WTC11 (cell line): ENCODE measurements around the gene ATP13A2. TPM values are rescaled to one million over a fixed set of nuclear protein-coding genes. Genes with fewer than 3 reads are reported as not detected.
A peak's percentile ranks its signal among the peaks of the same experiment; 100 is the strongest.

Experiments used
- ATAC-seq: fragments of 200-7000 bp; cut with Tn5 transposase; 2 replicates; pipeline ENCODE4 v1.10.0; 2021; ENCODE audit warnings: mild to moderate bottlenecking, moderate library complexity
- CTCF ChIA-PET: fragments of 300-600 bp; sonication (Branson Sonifier 250); formaldehyde crosslinking; loops from one replicate; lab custom pipeline; 2021; ENCODE audit warnings: antibody characterized with exemption; lab: Charles Lee
- POLR2A ChIA-PET: fragments of 350-600 bp; sonication (Branson Sonifier 250); formaldehyde crosslinking; loops from one replicate; lab custom pipeline; 2021; ENCODE audit warnings: antibody characterized with exemption; lab: Charles Lee
- DNase-seq: peaks from one replicate; pipeline ENCODE4 v3.0.0; 2021; ENCODE audit warnings: low spot score
- H3K27ac Mint-ChIP-seq: 2 replicates; pipeline ENCODE4 v1.8.0; 2021; ENCODE audit warnings: mixed read lengths
- H3K27me3 Mint-ChIP-seq: 2 replicates; pipeline ENCODE4 v1.8.0; 2021; ENCODE audit warnings: low read depth, mild to moderate bottlenecking, moderate library complexity, mixed read lengths
- H3K36me3 Mint-ChIP-seq: 2 replicates; pipeline ENCODE4 v1.8.0; 2021; ENCODE audit warnings: mixed read lengths
- H3K4me1 Mint-ChIP-seq: 2 replicates; pipeline ENCODE4 v1.8.0; 2022; ENCODE audit warnings: mixed read lengths
- H3K4me3 Mint-ChIP-seq: 2 replicates; pipeline ENCODE4 v1.8.0; 2021; ENCODE audit warnings: mild to moderate bottlenecking, moderate library complexity, mixed read lengths
- H3K9me3 Mint-ChIP-seq: 2 replicates; pipeline ENCODE4 v1.8.0; 2021; ENCODE audit warnings: mixed read lengths
- AFF4 ChIP-seq: sonication (generic); formaldehyde crosslinking; IDR thresholded peaks from 2 replicates; pipeline ENCODE4 v1.8.1; 2023; ENCODE audit warnings: mild to moderate bottlenecking, missing genetic modification reagents, borderline replicate concordance
- CDX4 ChIP-seq: fragments of 250-450 bp; sonication (Bioruptor Pico); IDR thresholded peaks from 2 replicates; pipeline ENCODE4 v1.9.0; 2021; ENCODE audit warnings: moderate library complexity, mild to moderate bottlenecking, inconsistent platforms, borderline replicate concordance
- E2F1 ChIP-seq: sonication (generic); formaldehyde crosslinking; IDR thresholded peaks from 2 replicates; pipeline ENCODE4 v1.8.0; 2022; ENCODE audit warnings: mild to moderate bottlenecking, missing genetic modification reagents
- FOXK1 ChIP-seq: sonication (generic); formaldehyde crosslinking; IDR thresholded peaks from 2 replicates; pipeline ENCODE4 v1.8.0; 2022; ENCODE audit warnings: mild to moderate bottlenecking, moderate library complexity, missing genetic modification reagents
- FOXP1 ChIP-seq: sonication (generic); formaldehyde crosslinking; IDR thresholded peaks from 2 replicates; pipeline ENCODE4 v1.8.0; 2022; ENCODE audit warnings: missing genetic modification reagents, mild to moderate bottlenecking, moderate library complexity, borderline replicate concordance
- IRF1 ChIP-seq: sonication (generic); formaldehyde crosslinking; IDR thresholded peaks from 2 replicates; pipeline ENCODE4 v1.8.0; 2023; ENCODE audit warnings: missing genetic modification reagents
- IRF2 ChIP-seq: sonication (generic); formaldehyde crosslinking; IDR thresholded peaks from 2 replicates; pipeline ENCODE4 v1.8.0; 2022; ENCODE audit warnings: low read depth, missing genetic modification reagents, borderline replicate concordance
- PRDM15 ChIP-seq: sonication (generic); formaldehyde crosslinking; IDR thresholded peaks from 2 replicates; pipeline ENCODE4 v1.8.0; 2022; ENCODE audit warnings: missing genetic modification reagents
- RELA ChIP-seq: sonication (generic); formaldehyde crosslinking; IDR thresholded peaks from 2 replicates; pipeline ENCODE4 v1.8.1; 2022; ENCODE audit warnings: missing genetic modification reagents, mild to moderate bottlenecking, borderline replicate concordance
- SP1 ChIP-seq: sonication (generic); formaldehyde crosslinking; conservative IDR thresholded peaks from 2 replicates; pipeline ENCODE4 v1.8.1; 2022; ENCODE audit warnings: missing genetic modification reagents
- TCF7 ChIP-seq: sonication (generic); formaldehyde crosslinking; IDR thresholded peaks from 2 replicates; pipeline ENCODE4 v1.8.0; 2022; ENCODE audit warnings: mild to moderate bottlenecking, low read depth, missing genetic modification reagents, moderate library complexity
- TEAD1 ChIP-seq: sonication (generic); formaldehyde crosslinking; IDR thresholded peaks from 2 replicates; pipeline ENCODE4 v1.8.0; 2022; ENCODE audit warnings: mild to moderate bottlenecking, missing genetic modification reagents
- TEAD4 ChIP-seq: sonication (generic); formaldehyde crosslinking; IDR thresholded peaks from 2 replicates; pipeline ENCODE4 v1.8.0; 2022; ENCODE audit warnings: mild to moderate bottlenecking, missing genetic modification reagents
- USF1 ChIP-seq: sonication (generic); formaldehyde crosslinking; IDR thresholded peaks from 2 replicates; pipeline ENCODE4 v1.8.0; 2022; ENCODE audit warnings: mild to moderate bottlenecking, missing genetic modification reagents
- USF2 ChIP-seq: sonication (generic); formaldehyde crosslinking; IDR thresholded peaks from 2 replicates; pipeline ENCODE4 v1.8.1; 2023; ENCODE audit warnings: mild to moderate bottlenecking, missing genetic modification reagents, moderate library complexity
- ZNF138 ChIP-seq: sonication (generic); formaldehyde crosslinking; conservative IDR thresholded peaks from 2 replicates; pipeline ENCODE4 v1.8.1; 2022; ENCODE audit warnings: mild to moderate bottlenecking, moderate library complexity, missing genetic modification reagents
- ZNF263 ChIP-seq: sonication (generic); formaldehyde crosslinking; IDR thresholded peaks from 2 replicates; pipeline ENCODE4 v1.8.1; 2022; ENCODE audit warnings: low read depth, mild to moderate bottlenecking, moderate library complexity, missing genetic modification reagents
- ZNF317 ChIP-seq: sonication (generic); formaldehyde crosslinking; IDR thresholded peaks from 2 replicates; pipeline ENCODE4 v1.8.1; 2023; ENCODE audit warnings: low read depth, mild to moderate bottlenecking, moderate library complexity, missing genetic modification reagents, borderline replicate concordance
- ZNF396 ChIP-seq: fragments of 250-450 bp; sonication (Bioruptor Pico); IDR thresholded peaks from 2 replicates; pipeline ENCODE4 v1.8.0; 2021; ENCODE audit warnings: mild to moderate bottlenecking, moderate library complexity, borderline replicate concordance
- ZNF423 ChIP-seq: fragments of 250-450 bp; sonication (Bioruptor Pico); IDR thresholded peaks from 2 replicates; pipeline ENCODE4 v2.1.2; 2022; ENCODE audit warnings: mild to moderate bottlenecking, moderate library complexity
- total RNA-seq: library from RNA; stranded (reverse); gene quantifications from 3 replicates; pipeline ENCODE4 v1.2.3, GENCODE V29; 2021

ATP13A2 gene
- total RNA-seq, 1 experiment from 2014 or later: 95.9 TPM

GRCh38 chr1:17013491-17014320, 2.0 kb upstream of the ATP13A2 start (continued):
- TF ChIP-seq IRF1 (CRISPR knock-in tag): no peak
- TF ChIP-seq FOXP1: no peak
- no peak for TF ChIP-seq SP1 (CRISPR knock-in tag)
- TF ChIP-seq ZNF138: no peak
- no peak for TF ChIP-seq ZNF396
- TF ChIP-seq AFF4 (CRISPR knock-in tag): no peak
- TF ChIP-seq FOXK1 (CRISPR knock-in tag): no peak
- TF ChIP-seq ZNF317 (CRISPR knock-in tag): no peak
- TF ChIP-seq IRF2 (CRISPR knock-in tag): no peak

- DNase-seq: peak; percentile 45
Observed at GRCh38 chr1:17012775-17013490, 1.2 kb upstream of the ATP13A2 start.

More at GRCh38 chr1:17012775-17013490, 1.2 kb upstream of the ATP13A2 start:
- H3K9me3 Mint-ChIP-seq: no peaks in the 10 kb centered on the region
- peak overlapping the region; percentile 84 for H3K27ac Mint-ChIP-seq
- TF ChIP-seq TCF7 (CRISPR knock-in tag) (no peak), CDX4 (CRISPR knock-in tag) (no peak), E2F1 (CRISPR knock-in tag) (no peak), ZNF423 (peak; percentile 52; the same call in 1 of the 2 replicates), RELA (no peak), USF1 (peak; percentile 36; the same call in 1 of the 2 replicates), USF2 (CRISPR knock-in tag) (peak; percentile 61), TEAD1 (CRISPR knock-in tag) (peak; percentile 69; the same call in 1 of the 2 replicates), ZNF263 (no peak), PRDM15 (0 out of 2 replicates have a peak, but pooled peaks have one; percentile 9), TEAD4 (peak; percentile 59; the same call in 1 of the 2 replicates)
- TF ChIP-seq, all 79 proteins: peak for 6
- H3K27me3 Mint-ChIP-seq: no peaks in the 10 kb centered on the region
- POLR2A ChIA-PET: interaction anchor here (0.8 to 1.0 kb wide), 2 partner anchors 16 to 40 kb away, joined by 3 read pairs; no protein-coding TSS in a partner anchor
- peaks cover 65% of the 10 kb centered on the region for H3K4me1 Mint-ChIP-seq
- no peak for ATAC-seq
- CTCF ChIA-PET: interaction anchor here (0.8 to 3.2 kb wide), 8 partner anchors 13 to 61 kb away, joined by 3 to 19 read pairs (median 5); no protein-coding TSS in a partner anchor
- H3K4me3 Mint-ChIP-seq: peak overlapping the region; percentile 73; the same call in 1 of the 2 replicates
- H3K36me3 Mint-ChIP-seq: peaks cover 3% of the 10 kb centered on the region
